HepG2 (cell line): ENCODE data around the gene POLE. TPM values are rescaled to one million over a fixed set of nuclear protein-coding genes. Genes with fewer than 3 reads are reported as not detected.

Experiments
- DR1 ChIP-seq: sonication (generic); formaldehyde crosslinking; IDR thresholded peaks from 2 replicates; pipeline ENCODE4 v1.8.0; 2021; ENCODE audit warnings: mild to moderate bottlenecking, missing genetic modification reagents, inconsistent platforms
- IKZF4 ChIP-seq: sonication (generic); formaldehyde crosslinking; IDR thresholded peaks from 2 replicates; pipeline ENCODE4 v1.5.1; 2020; ENCODE audit warnings: borderline replicate concordance, mild to moderate bottlenecking, low read depth, missing genetic modification reagents; ENCODE audit errors: not compliant biosample characterization
- KDM2A ChIP-seq: sonication (generic); formaldehyde crosslinking; IDR thresholded peaks from 2 replicates; pipeline ENCODE4 v1.4.0; 2020; ENCODE audit warnings: low read depth, missing genetic modification reagents, borderline replicate concordance
- MBD4 ChIP-seq: IDR thresholded peaks from 2 replicates; pipeline ENCODE4 v1.6.1; 2012; ENCODE audit warnings: low read length, inconsistent platforms, borderline replicate concordance
- MTERF4 ChIP-seq: sonication (generic); formaldehyde crosslinking; IDR thresholded peaks from 2 replicates; pipeline ENCODE4 v1.8.0; 2023; ENCODE audit warnings: mild to moderate bottlenecking, missing genetic modification reagents
- MTF1 ChIP-seq: sonication (generic); formaldehyde crosslinking; IDR thresholded peaks from 2 replicates; pipeline ENCODE4 v1.5.0; 2020; ENCODE audit warnings: missing genetic modification reagents
- NR2F6 ChIP-seq, 2 experiments: IDR thresholded peaks; 2 replicates each; pipeline ENCODE4 v1.6.1; 2016; ENCODE audit warnings: antibody characterized with exemption in 1 of 2, mild to moderate bottlenecking in 1 of 2
- PAWR ChIP-seq: sonication (generic); formaldehyde crosslinking; IDR thresholded peaks from 2 replicates; pipeline ENCODE4 v1.4.0; 2020; ENCODE audit warnings: missing genetic modification reagents, mild to moderate bottlenecking, borderline replicate concordance
- PAX8 ChIP-seq: sonication (generic); formaldehyde crosslinking; IDR thresholded peaks from 2 replicates; pipeline ENCODE4 v1.8.0; 2022; ENCODE audit warnings: mild to moderate bottlenecking, missing genetic modification reagents, borderline replicate concordance
- POGZ ChIP-seq: sonication (generic); formaldehyde crosslinking; IDR thresholded peaks from 2 replicates; pipeline ENCODE4 v1.4.0; 2020; ENCODE audit warnings: mild to moderate bottlenecking, missing genetic modification reagents
- RXRB ChIP-seq: IDR thresholded peaks from 2 replicates; pipeline ENCODE4 v1.6.1; 2016; ENCODE audit warnings: borderline replicate concordance, missing genetic modification reagents, missing compliant biosample characterization
- SNAPC2 ChIP-seq: sonication (generic); formaldehyde crosslinking; IDR thresholded peaks from 2 replicates; pipeline ENCODE4 v1.8.1; 2022; ENCODE audit warnings: mild to moderate bottlenecking, missing genetic modification reagents
- TEAD2 ChIP-seq: sonication (generic); formaldehyde crosslinking; IDR thresholded peaks from 2 replicates; pipeline ENCODE4 v1.9.0; 2021; ENCODE audit warnings: missing genetic modification reagents
- ZFX ChIP-seq: sonication (generic); formaldehyde crosslinking; IDR thresholded peaks from 2 replicates; pipeline ENCODE4 v1.4.0; 2020; ENCODE audit warnings: mild to moderate bottlenecking, low read depth, missing genetic modification reagents, moderate library complexity
- ZNF329 ChIP-seq: sonication (generic); formaldehyde crosslinking; IDR thresholded peaks from 2 replicates; pipeline ENCODE4 v1.9.0; 2021; ENCODE audit warnings: low read depth, mild to moderate bottlenecking, missing genetic modification reagents
- ZNF367 ChIP-seq: sonication (generic); formaldehyde crosslinking; IDR thresholded peaks from 2 replicates; pipeline ENCODE4 v1.4.0; 2020; ENCODE audit warnings: missing genetic modification reagents, borderline replicate concordance
- ZNF44 ChIP-seq: sonication (generic); formaldehyde crosslinking; IDR thresholded peaks from 2 replicates; pipeline ENCODE4 v1.5.1; 2020; ENCODE audit warnings: mild to moderate bottlenecking, missing genetic modification reagents
- ZNF546 ChIP-seq: sonication (generic); formaldehyde crosslinking; conservative IDR thresholded peaks from 2 replicates; pipeline ENCODE4 v1.8.1; 2023; ENCODE audit warnings: mild to moderate bottlenecking, missing genetic modification reagents
- ZNF562 ChIP-seq: sonication (generic); formaldehyde crosslinking; IDR thresholded peaks from 2 replicates; pipeline ENCODE4 v1.8.0; 2022; ENCODE audit warnings: missing genetic modification reagents, borderline replicate concordance
- polyA plus RNA-seq, 8 experiments: library from polyadenylated mRNA; depleted of rRNA in 3 of 8; stranded (reverse) in 7 of 8; unstranded in 1 of 8; fragments of >200 nt; fragmentation: Illumina TruSeq in 4 of 8; extraction: Trizol in 4 of 8; gene quantifications; 2 replicates each; pipeline versions ENCODE4 v1.2.1 to v1.2.3, GENCODE V29; 2011 to 2016; ENCODE audit warnings: low read depth in 4 of 8, missing spikeins in 1 of 8, mixed read lengths in 1 of 8; ENCODE audit not compliant: insufficient read depth in 1 of 8
- total RNA-seq, 5 experiments: library from RNA; depleted of rRNA; stranded (reverse); fragments of >200 nt; fragmentation: Illumina TruSeq; extraction: Trizol; gene quantifications; 2 replicates each; pipeline ENCODE4 v1.2.3, GENCODE V29; 2016; ENCODE audit warnings: low read depth in 1 of 5
- TF ChIP-seq, protein P1 (sequence below): sonication (generic); formaldehyde crosslinking; IDR thresholded peaks from 2 replicates; pipeline ENCODE4 v1.9.0; 2022; ENCODE audit warnings: missing genetic modification reagents, mild to moderate bottlenecking, borderline replicate concordance
- TF ChIP-seq, protein P2 (sequence below): sonication (generic); formaldehyde crosslinking; IDR thresholded peaks from 2 replicates; pipeline ENCODE4 v1.5.0; 2020; ENCODE audit warnings: missing genetic modification reagents

Gene POLE
- total and polyA plus RNA-seq, 2 of the 13 experiments (the other 11 are each of a cell fraction or from before 2014, with no cell fraction given): 25.3 to 52.2 TPM

DNA sequence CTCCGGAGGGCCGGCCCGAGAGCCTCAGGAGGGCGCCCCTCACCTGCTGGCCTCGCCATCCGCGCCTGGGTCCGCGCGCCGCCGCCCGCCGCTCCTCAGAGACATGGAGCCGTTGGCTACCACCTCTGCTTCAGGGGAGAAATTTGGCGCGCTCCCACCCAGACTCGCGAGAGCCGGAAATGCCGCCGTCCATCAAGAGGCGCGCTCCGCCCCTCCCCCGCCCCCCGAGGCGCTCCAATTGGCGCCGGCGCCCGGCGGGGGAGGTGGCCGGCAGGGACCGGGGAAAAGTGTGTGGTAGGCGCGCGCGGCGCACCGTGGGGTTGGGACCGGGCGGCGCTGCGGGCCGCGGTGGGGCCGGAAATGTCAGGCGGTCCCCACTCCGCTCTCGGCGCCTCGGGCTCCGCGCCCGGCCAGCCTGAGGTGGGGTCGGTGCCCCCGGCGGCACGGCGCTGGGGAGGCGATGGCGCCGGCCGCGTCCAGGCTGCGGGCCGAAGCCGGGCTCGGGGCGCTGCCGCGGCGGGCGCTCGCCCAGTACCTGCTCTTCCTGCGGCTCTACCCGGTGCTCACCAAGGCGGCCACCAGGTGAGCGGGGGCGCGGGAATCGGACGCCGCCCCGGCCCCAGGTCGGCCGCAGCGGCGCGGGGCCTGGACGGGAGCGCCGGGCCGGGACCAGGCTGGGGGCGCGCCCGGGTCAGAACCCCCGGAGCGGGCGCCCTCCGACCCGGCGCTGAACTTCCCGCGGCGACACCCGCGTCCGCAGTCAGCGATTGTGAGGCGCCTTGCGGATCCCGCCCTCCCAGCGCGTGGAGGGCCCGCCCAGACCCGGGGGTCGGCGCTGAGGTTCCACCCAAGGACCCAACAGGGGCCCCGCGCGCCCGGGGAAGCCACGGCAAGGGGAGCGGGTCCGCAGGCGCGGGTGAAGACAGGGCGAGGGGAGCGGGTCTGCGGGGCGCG, at the start of gene POLE, which contains the start of gene PXMP2 (continued):
- TF ChIP-seq NR2F6 (IDR thresholded peaks at IDR 0.05) (no peak), NR2F6 (CRISPR knock-in tag; IDR thresholded peaks at IDR 0.05) (peak; percentile 5; the same call in 1 of the 2 replicates), KDM2A (CRISPR knock-in tag) (peak; percentile 80; the same call in 1 of the 2 replicates), ZNF367 (CRISPR knock-in tag) (0 out of 2 replicates have a peak, but pooled peaks have one; percentile 24), PAX8 (CRISPR knock-in tag) (peak; percentile 92; the same call in 1 of the 2 replicates), TEAD2 (no peak), POGZ (CRISPR knock-in tag) (peak; percentile 36; the same call in 1 of the 2 replicates), MBD4 (no peak), ZNF546 (CRISPR knock-in tag) (no peak), ZFX (peak; percentile 74), DR1 (peak; percentile 44; the same call in 1 of the 2 replicates), RXRB (CRISPR knock-in tag) (peak; percentile 49; the same call in 1 of the 2 replicates), IKZF4 (CRISPR knock-in tag) (no peak), ZNF562 (CRISPR knock-in tag) (peak; percentile 44; the same call in 1 of the 2 replicates), PAWR (CRISPR knock-in tag) (no peak), SNAPC2 (CRISPR knock-in tag) (peak; percentile 39; the same call in 1 of the 2 replicates), MTERF4 (CRISPR knock-in tag) (no peak), MTF1 (CRISPR knock-in tag) (no peak), ZNF329 (CRISPR knock-in tag) (peak; percentile 23; the same call in 1 of the 2 replicates), ZNF44 (CRISPR knock-in tag) (no peak)
- TF ChIP-seq, protein P1, sequence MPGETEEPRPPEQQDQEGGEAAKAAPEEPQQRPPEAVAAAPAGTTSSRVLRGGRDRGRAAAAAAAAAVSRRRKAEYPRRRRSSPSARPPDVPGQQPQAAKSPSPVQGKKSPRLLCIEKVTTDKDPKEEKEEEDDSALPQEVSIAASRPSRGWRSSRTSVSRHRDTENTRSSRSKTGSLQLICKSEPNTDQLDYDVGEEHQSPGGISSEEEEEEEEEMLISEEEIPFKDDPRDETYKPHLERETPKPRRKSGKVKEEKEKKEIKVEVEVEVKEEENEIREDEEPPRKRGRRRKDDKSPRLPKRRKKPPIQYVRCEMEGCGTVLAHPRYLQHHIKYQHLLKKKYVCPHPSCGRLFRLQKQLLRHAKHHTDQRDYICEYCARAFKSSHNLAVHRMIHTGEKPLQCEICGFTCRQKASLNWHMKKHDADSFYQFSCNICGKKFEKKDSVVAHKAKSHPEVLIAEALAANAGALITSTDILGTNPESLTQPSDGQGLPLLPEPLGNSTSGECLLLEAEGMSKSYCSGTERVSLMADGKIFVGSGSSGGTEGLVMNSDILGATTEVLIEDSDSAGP (CRISPR knock-in tag): no peak; the same call in 1 of the 2 replicates
- TF ChIP-seq, protein P2, sequence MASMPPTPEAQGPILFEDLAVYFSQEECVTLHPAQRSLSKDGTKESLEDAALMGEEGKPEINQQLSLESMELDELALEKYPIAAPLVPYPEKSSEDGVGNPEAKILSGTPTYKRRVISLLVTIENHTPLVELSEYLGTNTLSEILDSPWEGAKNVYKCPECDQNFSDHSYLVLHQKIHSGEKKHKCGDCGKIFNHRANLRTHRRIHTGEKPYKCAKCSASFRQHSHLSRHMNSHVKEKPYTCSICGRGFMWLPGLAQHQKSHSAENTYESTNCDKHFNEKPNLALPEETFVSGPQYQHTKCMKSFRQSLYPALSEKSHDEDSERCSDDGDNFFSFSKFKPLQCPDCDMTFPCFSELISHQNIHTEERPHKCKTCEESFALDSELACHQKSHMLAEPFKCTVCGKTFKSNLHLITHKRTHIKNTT (CRISPR knock-in tag): no peak
